KMS-11 (cell line): Measurements from ENCODE around the gene SMIM20.

Source experiments
- H2AFZ ChIP-seq: fragments of 200-600 bp; sonication (generic); 2 replicates; pipeline ENCODE4 v1.6.1; 2016; ENCODE audit warnings: antibody characterized with exemption, mixed run types, low read depth
- H3K27ac ChIP-seq: fragments of 200-600 bp; sonication (generic); 2 replicates; pipeline ENCODE4 v1.6.1; 2016; ENCODE audit warnings: mild to moderate bottlenecking, mixed run types
- H3K27me3 ChIP-seq: fragments of 200-600 bp; sonication (generic); 2 replicates; pipeline ENCODE4 v1.6.1; 2017; ENCODE audit warnings: mild to moderate bottlenecking, low read depth, mixed run types, moderate library complexity; ENCODE audit not compliant: insufficient read depth
- H3K36me3 ChIP-seq: fragments of 200-600 bp; sonication (generic); 2 replicates; pipeline ENCODE4 v1.6.1; 2017; ENCODE audit warnings: mild to moderate bottlenecking, mixed run types; ENCODE audit not compliant: insufficient read depth
- H3K4me1 ChIP-seq: fragments of 200-600 bp; sonication (generic); 2 replicates; pipeline ENCODE4 v1.6.1; 2016; ENCODE audit warnings: mild to moderate bottlenecking, low read depth, mixed run types; ENCODE audit not compliant: poor library complexity, severe bottlenecking
- H3K4me2 ChIP-seq: fragments of 200-600 bp; sonication (generic); 2 replicates; pipeline ENCODE4 v1.7.0; 2016; ENCODE audit warnings: mild to moderate bottlenecking, mixed run types
- H3K4me3 ChIP-seq: fragments of 200-600 bp; sonication (generic); IDR thresholded peaks from 2 replicates; pipeline ENCODE4 v1.6.1; 2017; ENCODE audit warnings: low read depth, low read length, mixed read lengths; ENCODE audit not compliant: insufficient read depth
- H3K79me2 ChIP-seq: fragments of 200-600 bp; sonication (generic); 2 replicates; pipeline ENCODE4 v1.6.1; 2016; ENCODE audit warnings: low read depth, mixed run types; ENCODE audit not compliant: insufficient read depth
- H3K9ac ChIP-seq: fragments of 200-600 bp; sonication (generic); 2 replicates; pipeline ENCODE4 v1.6.1; 2016; ENCODE audit warnings: mild to moderate bottlenecking, mixed run types
- H4K20me1 ChIP-seq: fragments of 200-600 bp; sonication (generic); 2 replicates; pipeline ENCODE4 v1.6.1; 2016; ENCODE audit warnings: mild to moderate bottlenecking, mixed run types; ENCODE audit not compliant: insufficient read depth
- TF ChIP-seq, protein P1 (sequence below): fragments of 200-600 bp; sonication (generic); conservative IDR thresholded peaks from 2 replicates; pipeline ENCODE4 v1.6.1; 2017; ENCODE audit warnings: low read depth, mild to moderate bottlenecking, antibody characterized with exemption, low read length, moderate library complexity, mixed read lengths

The SMIM20 gene

DNA sequence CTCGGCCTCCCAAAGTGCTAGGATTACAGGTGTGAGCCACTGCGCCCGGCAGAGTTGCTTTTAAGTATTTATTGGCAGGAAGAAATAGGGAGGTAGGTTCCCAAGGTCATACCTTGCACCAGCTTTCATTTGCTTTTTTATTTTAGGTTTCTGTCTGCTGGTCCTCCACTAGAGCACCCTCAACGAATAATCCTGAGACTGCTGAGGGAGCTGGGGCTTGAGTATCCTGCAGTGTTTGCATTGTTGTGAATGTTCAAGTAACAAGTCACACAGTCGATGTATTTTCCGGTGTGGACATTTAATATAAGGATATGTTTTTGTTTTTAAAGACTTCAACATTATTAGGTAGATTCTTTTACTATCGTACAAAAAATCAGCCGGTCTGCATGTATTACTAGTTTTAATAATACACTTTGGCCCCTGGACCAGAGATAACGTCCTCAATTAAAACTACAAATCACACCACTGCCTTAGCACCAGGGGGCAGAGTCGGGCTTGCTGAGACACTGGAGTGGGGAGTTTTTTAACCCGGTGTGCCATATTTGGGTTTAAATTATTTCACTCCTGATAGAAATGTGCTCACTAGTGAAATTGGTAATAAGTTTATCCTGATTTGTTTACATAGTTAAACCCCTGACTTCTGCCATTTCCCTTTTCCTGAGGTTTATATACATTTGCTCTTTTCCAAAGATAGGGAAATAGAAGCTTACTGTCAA is 11.6 kb downstream of the SMIM20 start:
- TF ChIP-seq, protein P1, sequence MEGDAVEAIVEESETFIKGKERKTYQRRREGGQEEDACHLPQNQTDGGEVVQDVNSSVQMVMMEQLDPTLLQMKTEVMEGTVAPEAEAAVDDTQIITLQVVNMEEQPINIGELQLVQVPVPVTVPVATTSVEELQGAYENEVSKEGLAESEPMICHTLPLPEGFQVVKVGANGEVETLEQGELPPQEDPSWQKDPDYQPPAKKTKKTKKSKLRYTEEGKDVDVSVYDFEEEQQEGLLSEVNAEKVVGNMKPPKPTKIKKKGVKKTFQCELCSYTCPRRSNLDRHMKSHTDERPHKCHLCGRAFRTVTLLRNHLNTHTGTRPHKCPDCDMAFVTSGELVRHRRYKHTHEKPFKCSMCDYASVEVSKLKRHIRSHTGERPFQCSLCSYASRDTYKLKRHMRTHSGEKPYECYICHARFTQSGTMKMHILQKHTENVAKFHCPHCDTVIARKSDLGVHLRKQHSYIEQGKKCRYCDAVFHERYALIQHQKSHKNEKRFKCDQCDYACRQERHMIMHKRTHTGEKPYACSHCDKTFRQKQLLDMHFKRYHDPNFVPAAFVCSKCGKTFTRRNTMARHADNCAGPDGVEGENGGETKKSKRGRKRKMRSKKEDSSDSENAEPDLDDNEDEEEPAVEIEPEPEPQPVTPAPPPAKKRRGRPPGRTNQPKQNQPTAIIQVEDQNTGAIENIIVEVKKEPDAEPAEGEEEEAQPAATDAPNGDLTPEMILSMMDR = peak; percentile 29
- Histone ChIP-seq H3K79me2 (no peaks in the 10 kb centered on the region), H3K4me2 (no peak overlapping the region), H3K4me1 (no peaks in the 10 kb centered on the region), H4K20me1 (no peaks in the 10 kb centered on the region), H3K27ac (no peak overlapping the region), H3K9ac (no peak overlapping the region), H2AFZ (no peak overlapping the region), H3K36me3 (no peaks in the 10 kb centered on the region), H3K4me3 (no peak overlapping the region), H3K27me3 (no peaks in the 10 kb centered on the region)

DNA sequence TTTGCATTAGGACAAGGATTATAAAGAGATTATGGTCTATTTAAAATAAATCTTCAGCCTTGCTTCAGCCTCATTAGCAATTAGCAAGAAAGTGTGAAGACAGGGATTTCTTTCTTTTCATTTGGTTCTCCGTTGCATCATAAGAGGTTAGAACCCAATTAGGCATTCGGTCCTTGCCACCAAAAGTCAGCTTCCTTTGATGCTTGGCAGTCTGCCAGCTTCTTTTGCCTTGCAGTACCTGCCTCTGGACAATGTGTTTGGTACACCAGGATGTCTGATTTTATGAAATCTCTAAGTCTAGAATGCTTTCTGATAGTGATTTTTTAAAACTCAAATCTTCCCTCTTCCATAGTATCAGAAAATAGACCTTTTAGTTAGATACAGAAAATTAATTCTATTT is 12.4 kb downstream of the SMIM20 start:
- Histone ChIP-seq H3K27me3 (no peaks in the 10 kb centered on the region), H3K79me2 (no peaks in the 10 kb centered on the region), H3K4me2 (no peak overlapping the region), H2AFZ (no peak overlapping the region), H4K20me1 (no peaks in the 10 kb centered on the region), H3K4me1 (no peaks in the 10 kb centered on the region), H3K36me3 (no peaks in the 10 kb centered on the region), H3K9ac (no peak overlapping the region), H3K27ac (no peak overlapping the region), H3K4me3 (no peak overlapping the region)
- TF ChIP-seq, protein P1 = no peak

DNA sequence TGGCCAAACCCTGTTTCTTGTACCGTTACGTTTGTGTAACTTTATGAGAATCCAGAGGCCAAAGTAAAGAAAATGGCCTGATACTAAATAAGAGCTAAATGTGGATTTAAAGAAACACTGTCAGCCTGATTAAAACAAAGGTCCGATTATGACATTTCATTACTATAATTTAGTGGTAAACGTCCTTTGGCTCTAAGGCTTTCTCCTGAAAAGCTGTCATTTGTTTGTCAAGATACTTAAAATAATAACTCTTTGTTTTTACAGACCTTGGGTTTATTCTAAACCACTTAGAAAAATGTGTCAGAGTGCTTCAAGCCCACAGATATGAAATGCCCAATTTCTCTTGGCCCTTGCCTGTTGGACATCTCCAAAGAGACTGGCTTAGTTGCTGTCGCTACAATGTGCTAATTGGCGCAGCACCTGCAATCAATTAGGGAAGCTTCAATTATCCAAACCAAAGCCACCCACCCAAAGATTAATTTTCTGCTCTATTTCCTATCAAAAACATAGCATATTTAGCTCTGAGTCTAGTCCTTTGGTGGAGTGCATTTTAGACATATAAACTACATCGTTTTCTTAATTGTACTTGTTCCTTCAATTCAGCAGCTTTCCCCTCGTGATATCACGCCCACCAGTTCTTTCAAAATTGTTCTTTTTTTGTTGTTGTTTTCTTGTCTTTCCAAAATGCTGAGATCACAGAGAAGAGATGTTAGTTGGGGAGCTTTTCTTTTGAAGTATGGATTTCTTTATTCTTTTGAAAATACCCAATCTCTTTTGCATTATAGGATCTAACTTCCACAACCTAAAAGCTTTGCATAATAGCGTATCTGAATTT is 13.6 kb downstream of the SMIM20 start:
- Histone ChIP-seq H3K27ac (no peak overlapping the region), H3K27me3 (no peaks in the 10 kb centered on the region), H3K4me3 (no peak overlapping the region), H2AFZ (no peak overlapping the region), H4K20me1 (no peaks in the 10 kb centered on the region), H3K4me1 (no peaks in the 10 kb centered on the region), H3K9ac (no peak overlapping the region), H3K4me2 (no peak overlapping the region), H3K36me3 (no peaks in the 10 kb centered on the region), H3K79me2 (no peaks in the 10 kb centered on the region)
- TF ChIP-seq, protein P1 = no peak

DNA sequence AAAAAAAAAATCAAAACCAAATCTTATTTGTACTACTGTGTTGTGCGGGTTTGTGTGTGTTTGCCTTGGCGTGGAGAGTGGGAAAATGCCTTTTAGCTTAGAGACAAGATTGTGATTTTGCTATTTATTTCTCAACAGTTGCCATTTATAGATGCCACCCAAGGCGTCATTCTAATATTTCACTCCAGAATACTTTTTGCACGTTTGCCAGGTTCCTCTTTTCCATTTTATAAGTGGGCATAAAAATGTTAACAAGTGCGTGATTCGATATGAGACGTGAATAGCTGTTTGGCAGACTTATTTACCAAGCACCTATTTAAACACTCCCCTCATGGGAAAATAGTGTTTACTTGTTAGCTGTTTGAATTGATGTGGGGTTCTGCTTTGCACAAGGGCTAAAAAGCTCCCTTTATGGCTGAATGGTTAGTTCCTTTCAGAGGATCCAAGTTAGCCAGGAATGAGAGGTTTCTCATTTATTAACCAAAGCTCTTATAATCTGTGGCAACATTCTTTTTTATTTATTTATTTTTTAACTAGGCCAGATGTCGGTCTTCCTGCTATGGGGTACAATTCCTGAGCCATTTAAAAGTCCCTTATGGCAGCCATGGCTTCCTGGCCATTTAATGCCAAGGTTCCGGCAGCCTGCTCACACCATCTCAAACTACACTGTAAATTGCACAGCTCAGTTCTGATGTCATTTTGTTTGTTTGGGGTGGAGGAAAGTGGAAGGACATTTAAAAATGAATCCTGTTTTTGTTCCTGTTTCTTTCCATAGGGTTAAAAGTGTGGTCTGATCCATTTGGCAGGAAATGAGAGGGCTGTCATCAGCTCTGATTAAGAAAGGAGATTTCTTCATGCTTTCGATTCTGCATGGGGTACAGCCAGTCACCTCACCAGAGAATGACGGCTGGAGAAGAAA is 14.6 kb downstream of the SMIM20 start:
- H3K36me3 ChIP-seq = no peaks in the 10 kb centered on the region
- TF ChIP-seq, protein P1 = no peak
- H3K79me2 ChIP-seq = no peaks in the 10 kb centered on the region
- H3K4me1 ChIP-seq = no peaks in the 10 kb centered on the region
- H3K27ac ChIP-seq = no peak overlapping the region
- H3K27me3 ChIP-seq = no peaks in the 10 kb centered on the region
- no peak overlapping the region for H3K4me2 ChIP-seq
- no peak overlapping the region for H3K9ac ChIP-seq
- no peak overlapping the region for H2AFZ ChIP-seq
- H3K4me3 ChIP-seq = no peak overlapping the region
- no peaks in the 10 kb centered on the region for H4K20me1 ChIP-seq
